Breast epithelium (tissue), 4 donors: ENCODE data around the gene RANBP17. TPM values are rescaled to one million over a fixed set of nuclear protein-coding genes. Genes with fewer than 3 reads are reported as not detected.

Source experiments
- DNase-seq, 2 donors: peaks; one replicate each; pipeline ENCODE4 v3.0.0-alpha.2; 2019; ENCODE audit warnings: low spot score in 2 of 2
- H3K27ac ChIP-seq, 2 donors: fragments of 200-600 bp; sonication (generic) in 1 of 2; one replicate each; pipeline ENCODE4 v1.5.1; 2016 to 2019; ENCODE audit warnings: mild to moderate bottlenecking in 1 of 2
- H3K27me3 ChIP-seq, 2 donors: fragments of 200-600 bp; sonication (generic) in 1 of 2; one replicate each; pipeline versions ENCODE4 v1.5.1 to v1.6.0; 2017 to 2019; ENCODE audit warnings: control low read depth in 1 of 2, mild to moderate bottlenecking in 1 of 2
- H3K36me3 ChIP-seq: fragments of 200-600 bp; one replicate; pipeline ENCODE4 v1.5.1; 2019
- H3K4me1 ChIP-seq, 2 donors: fragments of 200-600 bp; sonication (generic); one replicate each; pipeline ENCODE4 v1.5.1; 2016 to 2019; ENCODE audit warnings: control low read depth in 1 of 2
- H3K4me3 ChIP-seq, 3 donors: fragments of 200-600 bp; sonication (generic); 1 replicate in 2 of 3; 2 replicates in 1 of 3; pipeline ENCODE4 v1.5.1; 2016 to 2019; ENCODE audit warnings: mild to moderate bottlenecking in 3 of 3, moderate library complexity in 2 of 3
- H3K9me3 ChIP-seq, 2 donors: fragments of 200-600 bp; sonication (generic) in 1 of 2; one replicate each; pipeline ENCODE4 v1.5.1; 2016 to 2019; ENCODE audit warnings: control low read depth in 1 of 2
- POLR2A ChIP-seq: fragments of 450-650 bp; IDR thresholded peaks from one replicate; pipeline ENCODE4 v1.6.1; 2016; ENCODE audit warnings: antibody characterized with exemption, mild to moderate bottlenecking, moderate library complexity
- POLR2AphosphoS5 ChIP-seq, 3 donors: sonication (generic); formaldehyde crosslinking; IDR thresholded peaks; one replicate each; pipeline ENCODE4 v1.6.1; 2017; ENCODE audit warnings: antibody characterized with exemption in 3 of 3
- intact Hi-C: fragments of 100-400 bp; cut with DNase I; formaldehyde crosslinking; loops from one replicate; pipeline ENCODE4 v1.15.1; 2023; ENCODE audit warnings: low total_unique reads
- total RNA-seq, 3 donors: library from RNA; depleted of rRNA; stranded (reverse); fragments of >200 nt; gene quantifications; one replicate each; pipeline ENCODE4 v1.1.0, GENCODE V29; 2016
- TF ChIP-seq, protein P1 (sequence below), 3 donors: fragments of 450-650 bp; IDR thresholded peaks; one replicate each; pipeline ENCODE4 v1.5.1; 2016 to 2017; ENCODE audit warnings: antibody characterized with exemption in 3 of 3, mild to moderate bottlenecking in 3 of 3, moderate library complexity in 3 of 3

Gene RANBP17
- total RNA-seq, 3 donors from 2014 or later: 6.9 to 28.4 (median 13.4) TPM

DNA sequence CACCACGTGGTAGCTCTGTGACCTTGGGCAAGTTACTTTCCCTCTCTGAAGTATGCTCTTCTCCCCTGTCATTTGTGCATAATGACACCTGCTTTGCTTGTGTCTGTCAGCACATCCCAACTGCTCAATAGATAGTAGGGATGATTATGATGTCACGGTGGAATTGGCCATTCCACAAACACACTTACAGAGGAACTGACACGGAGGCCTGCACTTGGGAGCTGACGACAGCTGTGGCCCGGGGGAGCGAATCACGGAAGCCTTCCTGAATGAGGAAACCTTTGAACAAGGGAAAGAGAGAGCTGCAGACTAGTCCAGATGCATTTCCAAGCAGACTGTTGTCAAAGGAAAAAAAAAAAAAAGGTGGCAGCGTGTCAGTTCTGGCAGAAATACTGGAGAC lies 468.2 kb downstream of the RANBP17 start:
- no peak overlapping the region for H3K27ac ChIP-seq
- no peak for TF ChIP-seq POLR2A
- TF ChIP-seq, protein P1, sequence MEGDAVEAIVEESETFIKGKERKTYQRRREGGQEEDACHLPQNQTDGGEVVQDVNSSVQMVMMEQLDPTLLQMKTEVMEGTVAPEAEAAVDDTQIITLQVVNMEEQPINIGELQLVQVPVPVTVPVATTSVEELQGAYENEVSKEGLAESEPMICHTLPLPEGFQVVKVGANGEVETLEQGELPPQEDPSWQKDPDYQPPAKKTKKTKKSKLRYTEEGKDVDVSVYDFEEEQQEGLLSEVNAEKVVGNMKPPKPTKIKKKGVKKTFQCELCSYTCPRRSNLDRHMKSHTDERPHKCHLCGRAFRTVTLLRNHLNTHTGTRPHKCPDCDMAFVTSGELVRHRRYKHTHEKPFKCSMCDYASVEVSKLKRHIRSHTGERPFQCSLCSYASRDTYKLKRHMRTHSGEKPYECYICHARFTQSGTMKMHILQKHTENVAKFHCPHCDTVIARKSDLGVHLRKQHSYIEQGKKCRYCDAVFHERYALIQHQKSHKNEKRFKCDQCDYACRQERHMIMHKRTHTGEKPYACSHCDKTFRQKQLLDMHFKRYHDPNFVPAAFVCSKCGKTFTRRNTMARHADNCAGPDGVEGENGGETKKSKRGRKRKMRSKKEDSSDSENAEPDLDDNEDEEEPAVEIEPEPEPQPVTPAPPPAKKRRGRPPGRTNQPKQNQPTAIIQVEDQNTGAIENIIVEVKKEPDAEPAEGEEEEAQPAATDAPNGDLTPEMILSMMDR (IDR thresholded peaks at IDR 0.05): no peak
- no peak for TF ChIP-seq POLR2AphosphoS5 (IDR thresholded peaks at IDR 0.05)
- no peaks in the 10 kb centered on the region for H3K4me1 ChIP-seq
- intact Hi-C loops: no loop called here
- H3K9me3 ChIP-seq: no peaks in the 10 kb centered on the region
- H3K4me3 ChIP-seq: no peak overlapping the region
- no peaks in the 10 kb centered on the region for H3K36me3 ChIP-seq
- no peak for DNase-seq
- H3K27me3 ChIP-seq: peaks cover 0 to 55% of the 10 kb centered on the region in 2 donors

GRCh38 chr5:171335616-171336015 lies 473.8 kb downstream of the RANBP17 start:
- no peak for DNase-seq
- H3K4me3 ChIP-seq: no peak overlapping the region
- intact Hi-C loops: no loop called here
- H3K27ac ChIP-seq: no peak overlapping the region
- no peaks in the 10 kb centered on the region for H3K9me3 ChIP-seq
- TF ChIP-seq, protein P1 (IDR thresholded peaks at IDR 0.05): no peak
- TF ChIP-seq POLR2AphosphoS5 (IDR thresholded peaks at IDR 0.05) (no peak), POLR2A (no peak)
- no peaks in the 10 kb centered on the region for H3K36me3 ChIP-seq
- no peaks in the 10 kb centered on the region for H3K4me1 ChIP-seq
- peaks cover 0 to 30% of the 10 kb centered on the region in 2 donors for H3K27me3 ChIP-seq

DNA sequence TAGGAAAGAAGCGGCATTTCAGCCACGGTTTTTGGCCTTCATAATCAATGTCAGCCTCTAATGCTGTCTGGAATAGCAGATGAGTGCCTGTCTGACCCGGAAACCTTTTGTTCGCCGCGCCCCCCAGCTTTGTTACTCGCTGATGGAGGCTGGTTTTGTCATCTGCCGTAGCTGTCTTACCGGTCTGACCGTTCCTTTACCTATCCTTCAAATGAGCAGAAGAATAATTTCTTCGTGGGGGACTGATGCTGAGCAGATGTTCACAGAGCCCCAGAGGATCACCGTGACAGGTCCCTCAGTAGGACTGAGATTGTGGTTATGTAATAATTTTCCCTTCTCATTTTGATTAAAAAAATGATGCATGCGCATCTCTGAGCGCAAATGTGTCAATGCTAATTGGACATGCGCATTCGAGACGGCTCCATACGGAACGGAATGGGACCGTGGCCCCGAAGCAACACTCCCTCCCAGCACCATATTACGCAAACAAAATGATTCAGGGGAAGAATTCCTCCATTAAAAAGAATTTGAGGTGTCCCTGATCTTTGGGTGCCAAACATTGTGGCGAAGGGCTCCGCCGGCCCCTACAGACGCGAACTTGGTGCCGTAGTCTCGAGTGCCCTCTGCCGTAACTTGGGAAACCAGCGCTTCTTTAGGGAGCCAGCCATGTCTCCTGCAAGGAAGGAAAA lies 474.8 kb downstream of the RANBP17 start:
- Histone ChIP-seq H3K36me3 (no peaks in the 10 kb centered on the region), H3K27me3 (peaks cover 0 to 22% of the 10 kb centered on the region in 2 donors), H3K4me1 (no peaks in the 10 kb centered on the region), H3K4me3 (peak overlapping the region; percentile 20 to 60 (median 38)), H3K9me3 (no peaks in the 10 kb centered on the region), H3K27ac (no peak overlapping the region)
- no peak for DNase-seq
- intact Hi-C loops: no loop called here
- TF ChIP-seq, protein P1 (IDR thresholded peaks at IDR 0.05): peak in 1 of 3 donors; percentile 25
- no peak for TF ChIP-seq POLR2AphosphoS5 (IDR thresholded peaks at IDR 0.05)

DNA sequence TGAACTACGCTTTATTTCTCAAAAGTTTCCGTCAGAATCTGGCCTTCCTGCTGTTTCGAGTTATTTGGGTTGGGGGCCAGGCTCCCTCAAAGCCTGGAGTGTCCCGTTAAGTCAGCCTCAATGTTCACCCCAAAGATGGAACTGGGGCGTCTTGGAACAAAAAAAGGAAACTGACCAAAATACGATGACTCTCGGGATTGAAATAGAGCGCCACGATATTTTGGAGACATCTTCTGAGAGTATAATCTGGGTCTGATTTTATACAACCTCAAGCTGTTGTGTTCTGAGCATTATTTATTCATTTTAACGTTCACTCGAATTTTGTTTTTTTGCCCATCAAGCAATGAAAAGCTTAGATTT lies 475.4 kb downstream of the RANBP17 start:
- Histone ChIP-seq H3K27ac (no peak overlapping the region), H3K27me3 (peaks cover 0 to 17% of the 10 kb centered on the region in 2 donors), H3K4me1 (no peaks in the 10 kb centered on the region), H3K36me3 (no peaks in the 10 kb centered on the region), H3K4me3 (peak overlapping the region; percentile 20 to 60 (median 38)), H3K9me3 (no peaks in the 10 kb centered on the region)
- no peak for DNase-seq
- TF ChIP-seq POLR2AphosphoS5 (IDR thresholded peaks at IDR 0.05) (no peak), POLR2A (no peak)
- TF ChIP-seq, protein P1 (IDR thresholded peaks at IDR 0.05): no peak
- intact Hi-C loops: no loop called here

DNA sequence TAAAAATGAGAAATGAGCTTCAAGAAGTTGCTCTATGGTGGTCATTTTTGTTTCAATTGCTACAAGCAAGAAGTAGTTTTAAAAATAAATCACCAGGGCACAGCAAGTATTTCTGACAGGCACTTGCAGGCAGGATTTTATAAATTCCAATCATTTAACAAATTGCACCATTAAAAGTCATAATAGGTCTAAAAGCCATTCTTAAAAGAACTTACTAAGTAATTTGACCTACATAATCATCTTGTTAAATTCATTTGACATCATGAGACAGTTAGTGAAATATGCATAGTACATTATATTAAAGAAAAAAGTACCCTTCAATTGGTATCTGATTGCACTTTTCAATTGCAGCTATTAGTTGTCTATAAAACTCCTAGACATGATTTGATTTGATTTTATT lies 478.2 kb downstream of the RANBP17 start:
- intact Hi-C loops: no loop called here
- no peak for DNase-seq
- Histone ChIP-seq H3K27ac (no peak overlapping the region), H3K4me1 (no peaks in the 10 kb centered on the region), H3K27me3 (peaks cover 0 to 12% of the 10 kb centered on the region in 2 donors), H3K36me3 (no peaks in the 10 kb centered on the region), H3K4me3 (no peak overlapping the region), H3K9me3 (no peaks in the 10 kb centered on the region)
- TF ChIP-seq, protein P1 (IDR thresholded peaks at IDR 0.05): no peak
- TF ChIP-seq POLR2A (no peak), POLR2AphosphoS5 (IDR thresholded peaks at IDR 0.05) (no peak)
